GM21529 (cell line): Measurements from ENCODE around the gene UBASH3A.

Source experiments
- ATAC-seq: cut with Tn5 transposase; IDR thresholded peaks from one replicate; pipeline ENCODE4 v1.9.1; 2021; ENCODE audit not compliant: unreplicated experiment

Gene UBASH3A

DNA sequence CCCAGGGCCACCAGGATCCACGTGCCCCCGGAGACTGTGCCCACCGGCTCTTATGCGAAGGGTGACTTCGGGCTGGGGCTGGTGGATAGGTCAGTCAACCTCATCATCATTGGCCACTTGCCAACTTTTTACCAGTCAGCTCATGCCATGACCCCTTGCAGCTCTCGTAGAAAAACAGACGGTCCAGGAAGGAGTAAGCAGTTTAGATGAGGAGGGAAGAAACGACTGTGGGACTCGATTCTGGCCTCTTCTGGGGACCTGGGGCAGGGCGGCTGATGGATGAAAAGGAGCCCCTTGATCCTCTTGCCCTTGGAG lies 41.0 kb downstream of the UBASH3A start:
- no peak for ATAC-seq

GRCh38 chr21:42445311-42445710 lies 41.6 kb downstream of the UBASH3A start:
- no peak for ATAC-seq

DNA sequence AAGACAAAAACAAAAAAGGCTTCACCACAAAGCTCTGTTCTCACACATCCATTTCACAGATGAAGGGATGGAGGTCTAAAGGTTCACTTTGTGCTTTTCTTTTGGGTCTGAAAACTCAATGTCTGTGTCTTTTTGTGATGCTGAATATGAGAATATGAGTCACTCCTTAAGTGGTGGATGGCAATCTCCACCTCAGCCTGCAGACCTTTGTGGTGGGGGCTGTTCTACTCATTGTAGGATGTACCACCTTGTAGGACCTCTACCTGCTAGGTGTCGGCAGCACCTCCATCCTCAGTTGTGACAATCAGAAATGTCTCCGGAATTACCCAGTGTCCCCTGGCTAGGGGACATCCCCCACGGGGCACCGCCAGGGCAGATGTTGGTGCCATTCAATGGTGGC lies 42.8 kb downstream of the UBASH3A start:
- no peak for ATAC-seq

DNA sequence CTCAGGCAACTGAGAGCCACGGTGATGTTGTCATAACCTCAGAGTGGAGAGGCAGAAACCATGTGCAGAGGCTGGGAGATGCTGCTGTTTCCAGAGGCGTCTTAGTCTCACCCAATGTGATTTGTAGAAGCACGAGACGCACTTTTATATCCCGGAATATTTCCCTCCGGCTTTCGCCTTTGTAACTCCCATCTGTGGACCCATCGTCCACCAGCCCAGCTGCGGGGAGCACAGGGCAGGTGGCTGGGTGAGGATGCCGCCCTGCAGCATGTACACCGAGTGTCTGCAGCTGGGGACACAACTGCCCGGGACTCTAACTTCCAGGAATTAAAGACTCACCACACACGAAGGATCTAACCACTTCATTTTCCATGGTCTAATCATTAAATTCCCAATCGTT lies 43.5 kb downstream of the UBASH3A start:
- no peak for ATAC-seq

DNA sequence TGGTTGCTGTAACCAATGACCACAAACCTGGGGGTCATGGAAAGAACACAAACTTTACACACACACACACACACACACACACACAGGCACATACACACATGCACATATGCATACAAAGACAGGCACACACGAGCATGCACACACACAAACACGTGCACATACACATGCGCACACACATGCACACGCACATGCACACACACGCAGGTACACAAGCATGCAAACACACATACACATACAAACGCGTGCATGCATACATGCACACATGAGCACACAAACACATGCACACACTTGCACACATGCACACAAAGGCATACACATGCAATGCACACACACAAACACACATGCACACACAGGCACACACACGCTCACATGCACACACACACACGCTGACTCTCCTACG lies 44.0 kb downstream of the UBASH3A start:
- ATAC-seq, result no peak

DNA sequence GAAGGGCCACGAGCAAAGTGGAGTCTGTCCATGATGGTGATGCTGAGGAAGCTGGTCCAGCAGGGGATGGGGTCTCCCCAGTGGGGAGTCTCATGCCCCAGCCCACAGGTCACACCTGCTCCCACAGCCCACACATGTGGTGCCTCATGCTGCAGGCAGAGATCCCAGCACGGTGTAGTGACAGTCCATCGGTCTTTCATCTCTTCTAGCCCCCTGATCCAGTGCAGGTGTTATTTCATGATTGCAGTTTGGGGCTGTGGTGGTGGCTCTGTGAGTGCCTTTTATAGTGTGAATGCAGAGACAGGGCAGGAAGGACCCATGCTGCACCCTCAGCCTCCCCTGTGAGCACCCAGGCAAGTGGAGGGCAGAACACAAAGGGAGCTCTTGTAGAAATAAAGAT lies 45.0 kb downstream of the UBASH3A start:
- ATAC-seq, result no peak

GRCh38 chr21:42451941-42452340 lies 48.2 kb downstream of the UBASH3A start:
- no peak for ATAC-seq

DNA sequence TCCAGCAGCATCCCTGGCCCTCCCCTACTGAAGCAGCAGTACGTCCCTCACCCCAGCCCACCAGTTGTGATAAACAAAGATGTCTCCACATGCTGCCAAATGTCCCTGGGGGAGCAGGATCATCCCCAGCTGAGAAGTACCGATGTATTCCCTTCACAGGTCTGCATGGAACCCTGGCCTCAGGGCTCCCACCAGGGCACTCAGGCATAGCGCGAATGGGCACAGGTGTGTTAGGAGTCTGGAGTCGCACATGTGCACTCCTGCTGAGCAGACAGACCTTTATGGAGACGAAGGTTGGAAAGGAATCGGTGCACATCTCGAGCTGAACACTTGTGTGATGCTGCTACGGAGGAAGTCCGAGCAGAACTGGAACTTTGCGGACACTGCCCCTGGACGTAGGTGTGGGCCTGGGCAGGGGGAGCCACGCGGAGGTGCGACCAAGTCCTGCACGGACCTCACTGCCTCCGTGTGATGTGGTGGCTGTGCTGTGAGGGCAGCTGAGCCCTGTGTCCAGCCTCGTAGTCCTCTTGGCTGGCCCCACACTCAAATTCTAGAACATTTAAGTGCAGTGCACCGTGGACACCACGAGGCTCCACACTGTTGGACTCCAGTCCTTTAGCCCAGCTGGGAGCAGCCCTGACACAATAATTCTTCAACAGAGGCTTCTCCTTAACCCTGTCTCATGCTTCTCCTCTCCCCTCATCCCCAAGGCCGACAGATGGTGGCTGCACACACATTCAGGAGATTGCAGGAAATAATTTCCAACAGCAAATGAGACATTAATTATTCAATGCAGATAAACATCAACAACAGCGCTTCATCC lies 48.9 kb downstream of the UBASH3A start:
- no peak for ATAC-seq

DNA sequence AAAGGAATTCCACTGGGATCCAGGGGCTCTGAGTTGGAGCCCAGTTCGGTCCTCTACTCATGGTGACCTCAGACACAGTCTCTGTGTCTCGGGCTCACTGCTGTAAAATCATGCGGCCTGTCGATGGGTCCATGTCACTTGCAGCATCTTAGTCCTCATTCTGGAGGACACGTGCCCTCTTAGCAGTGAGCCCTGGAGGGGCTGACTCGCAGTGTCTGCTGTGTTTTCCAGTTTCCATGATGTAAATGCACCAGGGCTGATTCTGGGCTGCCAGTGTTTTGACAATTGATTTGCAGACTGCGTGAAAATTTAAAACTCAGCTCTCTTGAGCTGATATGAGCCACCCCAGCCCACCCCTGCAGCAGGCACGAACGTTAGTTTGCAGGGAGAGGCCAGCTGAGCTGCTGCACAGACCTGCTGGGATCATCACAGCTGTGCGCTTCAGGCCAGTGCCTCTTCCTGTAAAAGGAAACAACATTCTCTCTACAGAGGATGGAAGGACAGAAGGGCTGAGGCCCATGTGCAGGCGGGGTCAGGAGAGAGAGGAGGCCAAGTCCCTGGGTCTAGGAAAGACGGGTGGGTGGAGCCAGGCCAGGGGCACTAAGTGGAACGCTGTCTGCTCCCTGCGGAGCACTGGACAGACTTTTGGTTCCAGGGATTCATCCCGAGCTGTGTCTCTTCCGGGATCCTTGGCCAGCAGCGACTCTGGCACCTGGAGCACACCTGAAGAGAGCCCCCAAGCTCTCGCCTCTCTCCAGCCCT lies 49.7 kb downstream of the UBASH3A start:
- ATAC-seq, result no peak

GRCh38 chr21:42453986-42454570 lies 50.4 kb downstream of the UBASH3A start:
- ATAC-seq, result no peak

DNA sequence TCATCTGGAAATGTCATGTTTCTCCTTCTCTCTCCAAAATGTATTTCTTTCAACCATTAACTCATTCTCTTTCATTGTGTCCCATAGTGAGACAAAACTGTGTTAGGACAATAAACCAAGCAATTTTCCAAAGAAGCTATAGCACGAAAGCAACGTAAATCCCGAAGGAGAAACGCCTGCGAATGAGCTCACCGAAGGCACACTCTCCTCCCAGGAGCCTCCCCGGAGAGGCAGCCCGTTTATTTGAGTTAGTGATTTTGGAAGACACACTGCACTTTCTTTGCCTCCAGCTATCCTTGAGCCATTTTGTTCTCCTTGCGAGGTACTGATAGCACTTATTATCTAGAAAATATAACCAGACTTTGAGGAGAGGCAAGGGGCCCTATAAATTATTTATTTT lies 51.1 kb downstream of the UBASH3A start:
- no peak for ATAC-seq

DNA sequence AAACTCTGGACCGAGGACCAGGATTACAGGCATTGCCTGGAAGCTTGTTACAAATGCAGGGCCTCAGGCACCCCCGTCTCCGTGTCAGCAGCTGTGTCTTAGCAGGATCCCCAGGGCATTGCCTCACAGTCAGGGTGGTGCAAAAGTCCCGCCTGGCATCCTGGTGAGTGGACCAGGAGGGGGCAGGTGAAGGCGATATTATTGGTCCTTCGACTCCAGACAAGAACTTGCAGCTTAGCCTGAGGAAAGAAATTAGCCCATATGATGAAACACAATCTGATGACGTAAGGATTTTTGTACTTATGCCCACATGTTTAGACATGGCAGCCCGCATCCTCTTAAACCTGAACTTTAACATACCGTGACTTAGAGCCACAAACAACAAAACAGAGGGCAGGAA lies 51.5 kb downstream of the UBASH3A start:
- no peak for ATAC-seq

DNA sequence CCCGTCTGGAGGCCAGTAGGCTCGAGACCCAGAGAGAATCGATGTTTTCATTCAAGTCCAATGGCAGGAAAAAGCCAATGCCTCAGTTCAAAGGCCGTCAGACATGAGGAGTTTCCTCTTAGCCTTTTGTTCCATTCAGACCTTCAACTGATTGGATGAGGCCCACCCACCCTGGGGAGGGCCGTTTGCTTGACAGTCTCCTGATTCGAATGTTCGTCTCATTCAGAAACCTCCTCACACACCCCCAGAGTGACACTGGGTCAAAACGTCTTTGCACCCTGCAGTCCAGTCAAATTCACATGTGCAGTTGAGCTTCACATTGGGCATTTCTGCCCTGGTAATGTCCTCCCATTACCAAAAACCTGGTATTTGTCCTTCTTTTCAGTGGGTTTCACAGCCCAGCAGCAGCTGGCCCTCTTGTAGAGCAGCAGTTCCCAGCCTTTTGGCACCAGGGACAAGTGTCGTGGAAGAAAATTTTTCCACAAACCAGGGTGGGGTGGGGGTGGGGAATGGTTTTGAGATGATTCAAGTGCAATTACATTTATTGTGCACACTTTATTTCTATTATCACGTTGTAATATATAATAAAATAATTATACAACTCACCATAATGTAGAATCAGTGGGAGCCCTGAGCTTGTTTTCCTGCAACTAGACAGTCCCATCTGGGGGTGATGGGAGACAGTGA lies 52.2 kb downstream of the UBASH3A start:
- no peak for ATAC-seq

DNA sequence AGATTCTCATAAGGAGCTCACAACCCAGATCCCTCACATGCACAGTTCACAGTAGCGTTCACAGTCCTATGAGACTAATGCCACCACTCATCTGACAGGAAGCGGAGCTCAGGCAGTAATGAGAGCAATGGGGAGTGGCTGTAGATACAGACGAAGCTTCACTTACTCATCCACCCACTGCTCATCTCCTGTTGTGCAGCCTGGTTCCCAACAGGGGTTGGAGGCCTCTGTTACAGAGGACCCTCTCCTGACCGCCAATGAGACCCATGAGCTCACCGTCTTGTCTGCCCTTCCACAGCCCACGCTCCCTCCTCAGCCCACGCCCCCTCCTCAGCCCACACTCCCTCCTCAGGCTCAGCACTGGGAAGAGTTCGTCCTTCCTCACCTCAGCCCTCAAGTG lies 52.8 kb downstream of the UBASH3A start:
- ATAC-seq, result no peak

DNA sequence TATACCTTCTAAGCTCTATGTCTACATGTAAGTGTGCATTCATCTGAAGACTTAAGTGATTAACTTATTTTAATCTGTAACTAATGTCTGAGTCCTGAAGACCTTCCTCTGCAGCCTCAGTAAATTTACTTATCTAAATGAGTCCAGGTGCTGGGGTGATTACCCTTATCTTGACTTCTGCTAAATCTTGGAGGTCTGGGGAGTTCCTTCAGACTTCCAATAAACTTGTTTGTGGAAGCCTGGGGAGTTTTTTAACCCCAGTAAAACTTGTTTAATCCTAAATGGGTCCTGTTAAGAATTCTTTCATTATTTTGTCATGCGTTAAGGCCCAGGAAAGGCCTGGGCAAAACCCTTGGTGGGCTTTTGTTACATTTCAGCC lies 55.4 kb downstream of the UBASH3A start:
- ATAC-seq, result no peak

- ATAC-seq, result no peak
These were observed 56.0 kb downstream of the UBASH3A start for GRCh38 chr21:42459546-42460215.

DNA sequence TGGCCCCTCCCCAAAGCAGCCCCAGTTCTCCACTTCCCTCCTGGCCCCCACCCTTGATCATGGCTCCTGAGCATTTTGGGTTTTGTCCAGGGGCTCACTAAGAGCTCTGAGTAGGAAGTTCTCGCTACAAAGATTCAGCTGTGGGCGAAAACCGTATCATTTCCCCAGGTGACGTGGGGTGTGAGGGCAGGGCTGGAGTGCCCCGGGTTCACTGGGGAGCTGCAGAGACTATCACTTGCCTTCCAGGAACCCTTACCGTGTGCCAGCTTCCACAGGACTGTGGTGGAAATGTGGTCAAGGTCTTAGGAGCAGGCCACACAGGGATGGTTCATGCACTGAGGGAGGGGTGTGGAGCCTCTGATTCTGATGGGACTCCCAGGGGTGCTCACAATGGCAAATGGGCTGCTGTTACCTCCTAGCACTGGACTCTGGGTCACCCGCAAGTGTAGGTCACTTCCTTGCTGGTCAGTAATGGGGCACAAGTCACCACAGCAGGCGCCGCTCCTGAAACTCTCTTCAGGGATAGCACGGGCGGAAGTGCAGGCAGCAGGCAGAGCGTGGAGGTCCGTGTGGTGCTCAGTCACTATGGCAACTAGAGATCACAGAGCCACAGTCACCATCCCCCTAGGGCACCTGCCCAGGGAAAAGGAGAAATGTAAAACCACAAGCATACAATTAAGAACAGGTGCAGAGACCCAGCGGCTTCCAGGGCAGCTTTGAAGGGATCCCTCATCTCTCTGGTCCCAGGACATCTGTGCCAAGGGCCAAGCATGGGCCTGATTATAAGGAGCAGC lies 56.9 kb downstream of the UBASH3A start:
- peak; percentile 56 for ATAC-seq

DNA sequence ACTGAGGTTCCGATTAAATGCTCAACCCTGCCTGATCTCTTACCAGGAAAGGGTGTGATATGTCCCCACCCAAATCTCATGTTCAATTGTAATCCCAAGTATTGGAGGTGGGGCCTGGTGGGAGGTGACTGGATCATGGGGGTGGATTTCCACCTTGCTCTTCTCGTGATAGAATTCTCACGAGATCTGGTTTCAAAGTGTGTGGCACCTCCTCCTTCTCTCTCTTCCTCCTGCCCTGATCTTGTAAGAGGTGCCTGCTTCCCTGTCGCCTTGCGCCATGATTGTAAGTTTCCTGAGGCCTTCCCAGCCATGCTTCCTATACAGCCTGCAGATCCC lies 57.5 kb downstream of the UBASH3A start:
- no peak for ATAC-seq

DNA sequence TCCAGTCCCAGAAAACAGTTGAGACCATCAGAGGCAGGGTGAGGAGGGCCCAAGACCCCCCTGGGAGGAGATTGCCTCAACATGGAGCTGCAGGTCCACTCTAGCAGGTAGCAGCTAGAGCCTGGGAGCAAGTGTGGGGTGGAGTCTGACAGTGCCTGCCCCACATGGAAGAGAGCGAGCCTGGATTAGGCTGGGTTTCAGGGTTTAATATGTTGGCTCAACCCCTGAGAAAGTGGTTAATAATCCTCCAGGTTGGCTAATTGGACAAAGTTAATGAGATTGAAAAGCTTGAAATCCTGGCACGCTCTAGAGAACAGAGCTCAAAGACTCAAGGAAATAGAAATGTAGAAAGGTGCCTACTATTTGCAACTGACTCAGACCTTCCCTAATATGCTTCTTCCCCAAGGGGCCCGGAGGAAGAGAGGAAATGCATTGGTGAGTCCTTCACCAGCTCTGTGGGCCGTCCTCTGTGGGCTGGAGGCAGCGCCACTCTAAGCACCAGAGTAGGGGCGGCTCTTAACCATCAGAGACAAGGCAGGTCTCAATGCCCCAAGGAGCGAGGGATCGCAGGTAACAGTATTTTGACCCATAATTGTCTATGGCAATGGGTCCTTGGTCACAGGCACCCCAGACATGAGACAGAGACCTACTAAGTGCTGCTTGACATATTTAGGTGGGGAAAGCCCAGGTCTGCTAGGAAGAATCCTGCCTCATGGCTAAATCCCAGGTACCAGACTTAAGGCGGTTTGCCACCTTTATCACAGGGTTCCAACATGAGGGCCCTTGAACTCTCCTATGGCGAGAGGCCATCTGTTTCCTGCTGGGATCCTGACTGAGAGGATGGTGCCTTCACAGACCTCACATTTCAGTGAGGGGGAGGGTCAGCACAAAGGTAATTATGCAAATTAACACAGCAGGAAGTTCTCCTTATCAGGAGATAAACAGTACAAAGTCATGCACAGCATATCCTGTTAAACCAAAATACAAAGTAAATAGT lies 58.5 kb downstream of the UBASH3A start:
- ATAC-seq, result no peak
